GM18861 (cell line): ENCODE data around the gene IPCEF1.
"Not testable (repeated sequence)": the region's sequence is repeated elsewhere in the genome, so short reads cannot be mapped to it uniquely, and the experiment has no call there.

Experiments used
- ATAC-seq: cut with Tn5 transposase; IDR thresholded peaks from one replicate; pipeline ENCODE4 v1.9.1; 2021; ENCODE audit not compliant: unreplicated experiment

Gene IPCEF1

DNA sequence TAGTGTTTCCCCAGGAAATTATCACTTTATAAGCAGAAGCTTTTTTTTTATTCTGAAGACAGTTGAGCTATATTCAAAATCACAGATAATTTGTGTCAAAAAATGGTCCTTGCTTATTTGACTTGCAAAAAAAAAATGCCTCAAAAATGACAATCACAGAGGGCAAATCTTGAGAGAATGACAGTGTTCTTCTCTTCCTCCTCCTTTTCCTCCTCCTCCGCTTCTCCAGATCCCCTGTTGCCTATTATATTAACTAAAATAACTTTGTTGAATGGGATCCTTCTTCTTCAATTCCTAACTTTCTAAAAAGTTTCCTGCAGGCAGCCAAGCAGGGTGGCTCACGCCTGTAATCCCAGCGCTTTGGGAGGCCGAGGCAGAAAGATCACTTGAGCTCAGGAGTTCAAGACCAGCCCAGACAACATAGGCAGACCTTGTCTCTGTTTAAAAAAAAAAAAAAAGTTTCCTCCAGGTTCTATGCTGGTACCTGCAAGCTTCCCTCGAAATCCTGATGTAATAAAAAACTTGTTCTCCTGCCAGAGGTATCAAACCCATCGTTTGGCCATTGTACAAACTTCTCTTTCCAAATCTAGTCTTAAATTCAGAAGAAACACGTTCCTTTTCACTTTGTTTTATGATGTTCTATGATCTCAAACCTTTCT lies 128.6 kb downstream of the IPCEF1 start:
- ATAC-seq: no peak

DNA sequence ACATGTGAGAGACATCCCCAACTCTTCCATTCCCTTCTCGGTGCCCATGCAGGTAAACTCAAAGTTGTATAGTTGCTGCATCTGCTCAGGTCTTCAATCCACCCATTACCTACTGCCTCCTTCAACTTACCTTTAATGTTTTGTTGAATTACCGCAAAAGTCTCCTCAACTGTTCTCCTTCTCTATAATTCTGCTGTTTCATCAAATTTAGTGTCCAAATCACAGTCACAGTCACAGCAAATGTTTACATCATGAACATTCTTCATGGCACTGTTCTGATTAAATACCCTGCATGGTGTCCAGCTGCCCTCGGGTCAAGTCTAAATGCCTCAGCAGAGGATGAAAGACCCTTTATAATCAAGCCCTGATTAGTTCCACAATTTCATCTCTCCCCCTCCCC lies 130.1 kb downstream of the IPCEF1 start:
- no peak for ATAC-seq

DNA sequence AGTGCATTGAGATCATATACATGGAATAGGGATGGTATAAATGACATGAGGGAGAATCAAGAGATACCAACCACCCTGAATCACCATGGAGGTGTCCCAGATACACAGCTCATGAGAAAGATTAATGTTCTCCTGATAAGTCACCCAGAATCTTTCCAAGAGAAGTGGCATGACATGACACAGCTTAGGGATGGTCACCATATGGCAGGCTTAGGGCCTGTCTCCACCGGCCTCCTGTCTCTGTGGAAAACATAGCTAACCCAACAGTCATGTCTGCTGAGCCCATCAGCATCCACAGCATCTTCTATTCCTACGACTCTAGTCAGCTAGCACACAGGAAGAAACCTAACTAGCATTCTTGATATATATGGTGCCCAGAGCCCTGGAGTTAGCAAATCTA lies 133.3 kb downstream of the IPCEF1 start:
- ATAC-seq: no peak

- no peak for ATAC-seq
Observed at GRCh38 chr6:154222716-154223115, 133.9 kb downstream of the IPCEF1 start.

GRCh38 chr6:154219250-154219649 lies 137.4 kb downstream of the IPCEF1 start:
- ATAC-seq: no peak

DNA sequence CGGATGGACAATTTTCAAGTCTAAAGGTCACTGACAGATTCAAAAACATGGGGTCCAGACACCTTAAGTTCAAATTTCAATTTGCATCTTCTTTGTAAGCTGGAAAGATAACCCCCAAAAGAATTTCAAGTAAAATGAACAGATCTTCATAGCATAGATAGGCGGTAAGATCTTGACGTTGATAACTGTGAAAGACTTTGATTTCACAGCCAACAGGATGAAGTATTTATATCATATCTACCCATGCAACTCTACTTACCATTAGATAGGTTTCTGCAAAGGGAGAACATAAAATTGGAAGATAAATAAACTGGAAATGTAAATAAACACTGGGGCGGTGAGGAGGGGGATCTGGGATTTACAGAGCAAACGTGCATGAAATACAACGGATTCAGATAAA lies 137.8 kb downstream of the IPCEF1 start:
- no peak for ATAC-seq

- ATAC-seq: no peak
Observed at GRCh38 chr6:154218301-154218700, 138.3 kb downstream of the IPCEF1 start.

DNA sequence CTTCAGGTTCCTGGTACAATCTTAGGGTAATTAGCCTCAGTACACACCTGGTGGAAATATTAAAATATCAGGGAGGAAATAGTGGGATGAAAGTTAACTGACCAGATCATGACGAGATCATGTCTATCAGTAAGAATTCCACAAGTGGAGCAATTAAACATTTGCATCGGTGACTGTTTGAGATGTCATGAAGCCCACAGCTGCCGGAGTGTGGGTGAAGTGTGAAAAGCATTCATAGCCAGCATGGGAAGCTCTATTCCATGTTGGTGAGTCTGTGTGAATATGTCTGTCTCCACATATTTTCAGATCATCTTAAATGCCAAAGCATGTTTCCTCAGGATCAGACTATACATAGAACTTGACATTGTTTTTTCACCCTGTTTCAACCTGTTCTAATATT lies 142.8 kb downstream of the IPCEF1 start:
- no peak for ATAC-seq

DNA sequence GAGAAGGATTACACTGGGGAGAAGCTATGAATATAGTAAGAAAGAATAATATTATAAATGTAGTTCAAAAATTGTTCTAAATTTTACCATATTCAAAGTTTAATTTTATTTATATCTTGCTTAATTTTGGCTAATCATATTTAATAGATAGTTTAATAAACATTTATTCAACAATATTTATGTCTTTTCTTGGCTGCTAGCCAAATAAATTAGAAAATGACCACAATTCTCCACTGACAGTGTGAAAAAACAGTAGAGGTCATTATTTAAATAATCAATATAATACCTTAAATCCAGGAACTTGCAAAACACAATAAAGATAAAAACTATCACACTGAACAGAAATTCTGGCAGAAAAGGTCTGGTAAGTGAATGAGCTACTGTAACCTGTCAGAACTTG lies 145.9 kb downstream of the IPCEF1 start:
- no peak for ATAC-seq

- ATAC-seq: no peak
Observed at GRCh38 chr6:154209555-154209954, 147.0 kb downstream of the IPCEF1 start.

DNA sequence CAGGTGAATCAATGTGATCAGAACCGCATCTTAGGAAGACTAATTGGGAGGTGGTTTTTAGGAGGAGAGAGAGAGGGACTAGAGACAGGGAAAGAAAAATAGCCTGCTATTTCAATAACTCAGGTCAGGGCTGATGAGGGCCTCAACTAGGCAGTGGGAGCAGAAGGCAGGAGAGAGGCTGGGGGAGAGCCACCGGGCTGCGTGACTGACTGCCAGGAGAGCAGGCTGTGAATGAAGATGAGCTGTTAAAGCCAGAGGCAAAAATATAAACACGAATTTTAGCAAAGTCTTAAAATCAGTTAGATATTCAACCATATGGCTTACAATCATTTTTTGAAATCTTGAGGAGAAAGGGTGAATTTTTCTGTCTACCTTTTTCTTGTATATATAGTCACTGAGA lies 149.6 kb downstream of the IPCEF1 start:
- no peak for ATAC-seq

GRCh38 chr6:154206141-154206540 lies 150.5 kb downstream of the IPCEF1 start:
- ATAC-seq: no peak

DNA sequence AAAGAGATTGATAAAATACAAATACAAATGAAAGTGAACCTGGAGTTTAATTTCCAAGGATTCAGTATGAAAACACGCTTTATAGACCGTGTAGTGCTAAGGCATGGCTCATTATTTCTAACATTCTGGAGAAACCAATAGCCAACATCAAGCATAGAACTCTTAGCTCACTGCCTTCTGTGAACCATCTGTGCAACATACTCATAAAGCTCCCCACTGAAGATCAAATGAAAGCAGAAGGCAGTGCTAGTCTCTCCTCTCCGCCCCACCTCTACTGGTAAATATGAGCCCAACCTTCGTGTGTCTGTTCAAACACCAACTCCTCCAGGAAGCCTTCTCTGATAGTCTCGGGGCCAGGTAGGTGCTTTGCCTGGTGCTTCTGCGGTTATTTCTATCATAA lies 153.6 kb downstream of the IPCEF1 start:
- no peak for ATAC-seq

- no peak for ATAC-seq
Observed at GRCh38 chr6:154202339-154202738, 154.3 kb downstream of the IPCEF1 start.

DNA sequence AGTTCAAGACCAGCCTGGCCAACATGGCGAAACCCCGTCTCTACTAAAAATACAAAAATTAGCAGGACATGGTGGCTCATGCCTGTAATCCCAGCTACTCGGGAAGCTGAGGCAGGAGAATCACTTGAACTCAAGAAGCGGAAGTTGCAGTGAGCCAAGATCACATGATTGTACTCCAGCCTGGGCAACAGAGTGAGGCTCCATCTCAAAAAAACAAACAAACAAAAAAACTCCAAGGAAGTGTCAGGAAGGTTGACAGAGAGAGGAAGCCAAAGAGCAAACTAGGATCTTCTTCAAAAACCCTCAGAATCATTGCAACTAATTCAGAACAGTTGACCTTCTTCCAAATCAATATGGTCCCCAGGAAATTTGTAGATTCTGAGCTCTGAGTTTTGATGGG lies 154.9 kb downstream of the IPCEF1 start:
- ATAC-seq: not testable (repeated sequence)

- ATAC-seq: no peak
Observed at GRCh38 chr6:154197196-154197860, 159.3 kb downstream of the IPCEF1 start.

DNA sequence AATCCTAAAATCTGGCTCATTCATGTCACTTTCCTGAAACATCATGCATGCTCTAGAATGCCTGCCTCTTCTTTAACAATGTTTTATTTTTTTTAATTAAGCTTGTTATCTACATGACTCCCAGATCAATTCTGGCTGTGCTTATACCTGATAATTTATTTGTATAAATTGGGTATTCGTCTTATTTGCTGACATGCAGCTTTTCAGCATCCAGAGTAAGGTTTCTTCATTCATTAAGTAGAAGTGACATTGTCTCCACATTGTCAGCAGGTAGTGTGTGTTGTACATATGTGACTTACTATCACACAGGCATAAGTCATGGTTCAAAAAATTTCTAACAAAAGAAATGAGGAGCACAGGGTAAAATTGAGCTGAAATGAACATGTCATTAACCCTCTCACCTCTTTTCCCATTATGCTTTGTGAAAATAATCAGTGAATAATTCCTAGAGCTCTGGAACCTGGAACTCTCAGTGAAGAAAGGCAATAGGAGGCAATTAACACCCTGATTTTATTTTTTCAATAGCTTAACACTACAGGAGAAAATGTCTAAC lies 160.2 kb downstream of the IPCEF1 start:
- no peak for ATAC-seq

GRCh38 chr6:154187714-154188113 lies 168.9 kb downstream of the IPCEF1 start:
- ATAC-seq: no peak

GRCh38 chr6:154187203-154187602 lies 169.4 kb downstream of the IPCEF1 start:
- ATAC-seq: no peak

DNA sequence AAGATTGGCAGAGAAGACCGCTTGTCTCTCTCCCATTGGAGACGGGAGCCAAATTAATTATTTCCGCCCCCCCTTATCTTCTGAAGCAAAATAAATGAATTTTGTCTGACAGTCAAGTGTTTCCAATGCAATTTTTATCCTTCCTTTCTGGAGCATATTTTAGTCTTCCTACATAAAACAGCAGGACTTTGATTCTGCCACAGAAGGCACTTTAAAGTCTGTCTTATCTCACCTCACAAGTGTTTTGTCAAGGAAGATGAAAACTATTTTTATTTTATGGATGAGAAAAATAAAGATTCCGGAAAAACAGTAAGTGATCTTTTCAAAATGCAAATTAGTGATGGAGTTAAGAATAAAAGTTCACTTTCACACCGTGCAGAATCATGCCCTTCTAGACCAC lies 177.2 kb downstream of the IPCEF1 start:
- ATAC-seq: no peak

DNA sequence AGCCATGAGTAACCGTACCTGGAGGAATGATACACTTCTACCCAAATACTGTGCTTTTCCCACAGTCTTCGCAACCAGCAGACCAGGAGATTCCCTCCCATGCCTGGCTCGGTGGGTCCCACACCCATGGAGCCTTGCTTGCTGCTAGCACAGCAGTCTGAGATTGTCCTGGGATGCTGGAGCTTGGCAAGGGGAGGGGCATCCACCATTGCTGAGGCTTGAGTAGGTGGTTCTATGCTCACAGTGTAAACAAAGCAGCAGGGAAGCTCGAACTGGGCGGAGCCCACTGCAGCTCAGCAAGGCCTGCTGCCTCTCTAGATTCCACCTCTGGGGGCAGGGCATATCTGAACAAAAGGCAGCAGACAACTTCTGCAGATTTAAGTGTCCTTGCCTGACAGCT lies 184.2 kb downstream of the IPCEF1 start:
- not testable (repeated sequence) for ATAC-seq

GRCh38 chr6:154170106-154170505 lies 186.5 kb downstream of the IPCEF1 start:
- ATAC-seq: no peak
